ENCODE measurements around the gene CEP128.
A peak's percentile ranks its signal among the peaks of the same experiment; 100 is the strongest.

CEP128 gene

GRCh38 chr14:80944861-80945617 is 3.5 kb upstream of the CEP128 start:
- no peak overlapping the region for H3K4me3 ChIP-seq (ENCODE audit: low read depth, low read length)
- DNase-seq (ENCODE audit: low read depth): no peak
- TF ChIP-seq, protein P1, sequence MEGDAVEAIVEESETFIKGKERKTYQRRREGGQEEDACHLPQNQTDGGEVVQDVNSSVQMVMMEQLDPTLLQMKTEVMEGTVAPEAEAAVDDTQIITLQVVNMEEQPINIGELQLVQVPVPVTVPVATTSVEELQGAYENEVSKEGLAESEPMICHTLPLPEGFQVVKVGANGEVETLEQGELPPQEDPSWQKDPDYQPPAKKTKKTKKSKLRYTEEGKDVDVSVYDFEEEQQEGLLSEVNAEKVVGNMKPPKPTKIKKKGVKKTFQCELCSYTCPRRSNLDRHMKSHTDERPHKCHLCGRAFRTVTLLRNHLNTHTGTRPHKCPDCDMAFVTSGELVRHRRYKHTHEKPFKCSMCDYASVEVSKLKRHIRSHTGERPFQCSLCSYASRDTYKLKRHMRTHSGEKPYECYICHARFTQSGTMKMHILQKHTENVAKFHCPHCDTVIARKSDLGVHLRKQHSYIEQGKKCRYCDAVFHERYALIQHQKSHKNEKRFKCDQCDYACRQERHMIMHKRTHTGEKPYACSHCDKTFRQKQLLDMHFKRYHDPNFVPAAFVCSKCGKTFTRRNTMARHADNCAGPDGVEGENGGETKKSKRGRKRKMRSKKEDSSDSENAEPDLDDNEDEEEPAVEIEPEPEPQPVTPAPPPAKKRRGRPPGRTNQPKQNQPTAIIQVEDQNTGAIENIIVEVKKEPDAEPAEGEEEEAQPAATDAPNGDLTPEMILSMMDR (conservative IDR thresholded peaks at IDR 0.05; ENCODE audit: low read depth, low read length): no peak

GRCh38 chr14:80942191-80942600 is 658 bp upstream of the CEP128 start:
- TF ChIP-seq, protein P1 (conservative IDR thresholded peaks at IDR 0.05; ENCODE audit: low read depth, low read length): no peak
- H3K4me3 ChIP-seq (ENCODE audit: low read depth, low read length): peak overlapping the region; percentile 86
- no peak for DNase-seq (ENCODE audit: low read depth)

DNA sequence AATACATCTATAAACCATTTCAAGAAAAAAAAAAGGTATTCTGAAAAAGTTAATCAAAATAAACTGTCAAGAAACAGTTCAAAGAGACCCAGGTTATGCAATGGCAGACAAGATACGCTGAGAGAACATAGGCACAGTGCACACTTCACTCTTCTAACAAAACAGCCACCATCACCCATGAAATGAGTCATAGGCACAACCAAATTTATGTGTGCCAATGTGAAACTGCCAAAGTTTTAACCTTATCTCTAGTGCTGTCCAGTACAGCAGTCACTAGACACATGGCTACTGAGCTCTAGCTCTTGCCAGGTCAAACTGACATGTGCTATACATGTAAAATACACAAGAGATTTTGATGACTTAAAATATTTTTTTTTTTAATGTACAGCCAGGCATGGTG is 1.4 kb downstream of the CEP128 start:
- DNase-seq (ENCODE audit: low read depth): no peak
- no peak overlapping the region for H3K4me3 ChIP-seq (ENCODE audit: low read depth, low read length)

GRCh38 chr14:80933686-80934085 is 7.9 kb downstream of the CEP128 start:
- no peak overlapping the region for H3K4me3 ChIP-seq (ENCODE audit: low read depth, low read length)
- DNase-seq (ENCODE audit: low read depth): no peak
- TF ChIP-seq, protein P1 (conservative IDR thresholded peaks at IDR 0.05; ENCODE audit: low read depth, low read length): no peak

More for the DNA sequence above, 1.4 kb downstream of the CEP128 start:
- TF ChIP-seq, protein P1 (conservative IDR thresholded peaks at IDR 0.05; ENCODE audit: low read depth, low read length): no peak

- no peak for DNase-seq (ENCODE audit: low read depth)
- no peak overlapping the region for H3K4me3 ChIP-seq (ENCODE audit: low read depth, low read length)
- TF ChIP-seq, protein P1 (conservative IDR thresholded peaks at IDR 0.05; ENCODE audit: low read depth, low read length): no peak
Observed at GRCh38 chr14:80933282-80933681, 8.3 kb downstream of the CEP128 start.

DNA sequence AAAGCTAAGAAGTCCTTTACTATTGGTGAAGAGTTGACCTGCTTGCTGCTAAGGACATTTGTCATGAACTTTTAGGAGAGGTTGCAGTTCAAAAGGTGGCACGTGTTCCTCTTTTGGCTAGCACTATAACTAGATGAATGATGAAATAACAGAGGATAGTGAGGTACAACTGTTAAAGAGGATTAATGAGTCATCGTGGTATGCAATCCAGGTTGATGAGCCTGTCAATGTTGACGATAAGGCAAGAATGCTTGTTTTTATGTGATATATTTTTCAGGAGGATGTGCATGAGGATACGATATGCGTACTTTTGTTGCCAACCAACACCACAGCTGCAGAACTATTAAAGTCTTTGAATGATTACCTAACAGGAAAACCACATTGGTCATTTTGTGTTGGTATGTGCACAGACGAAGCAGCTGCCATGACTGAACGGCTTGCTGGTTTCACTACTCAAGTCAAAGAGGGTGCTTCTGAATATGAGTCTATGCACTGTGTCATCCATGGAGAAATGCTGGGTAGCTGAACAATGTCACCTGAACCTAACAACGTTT is 10.6 kb downstream of the CEP128 start:
- DNase-seq (ENCODE audit: low read depth): peak; percentile 93
- TF ChIP-seq, protein P1 (conservative IDR thresholded peaks at IDR 0.05; ENCODE audit: low read depth, low read length): no peak
- H3K4me3 ChIP-seq (ENCODE audit: low read depth, low read length): peak overlapping the region; percentile 20

DNA sequence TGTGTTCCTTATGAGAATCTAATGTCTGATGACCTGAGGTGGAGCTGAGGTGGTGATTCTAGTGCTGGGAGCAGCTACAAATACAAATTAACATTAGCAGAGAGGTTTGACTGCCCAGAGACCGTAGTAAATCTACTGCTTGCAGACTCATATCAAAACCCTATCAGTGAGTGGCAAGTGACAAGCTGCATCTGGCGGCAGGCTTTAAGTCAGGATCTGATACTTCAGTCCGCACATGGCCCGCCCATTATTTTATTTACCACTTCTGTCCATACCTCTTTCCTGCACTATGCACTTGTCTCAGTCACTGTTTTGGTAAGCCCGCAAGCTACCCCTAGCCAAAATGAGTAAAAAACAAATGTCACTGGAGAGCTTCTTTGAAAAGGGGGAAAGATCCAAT is 11.4 kb downstream of the CEP128 start:
- H3K4me3 ChIP-seq (ENCODE audit: low read depth, low read length): no peak overlapping the region
- TF ChIP-seq, protein P1 (conservative IDR thresholded peaks at IDR 0.05; ENCODE audit: low read depth, low read length): no peak
- no peak for DNase-seq (ENCODE audit: low read depth)
